Measurements from ENCODE around the gene FGD3. TPM values are rescaled to one million over a fixed set of nuclear protein-coding genes. Genes with fewer than 3 reads are reported as not detected.

The FGD3 gene
- total RNA-seq, 1 experiment from 2014 or later, result 26.6 TPM

GRCh38 chr9:93003552-93004407 lies 56.5 kb downstream of the FGD3 start:
- H3K27me3 Mint-ChIP-seq (ENCODE audit: insufficient read depth, unreplicated experiment), result no peaks in the 10 kb centered on the region
- intact Hi-C loops (cut with micrococcal nuclease; ENCODE audit: unreplicated experiment), result loop anchor here (1.0 kb wide), 1 partner anchor 46 kb away; no protein-coding TSS in a partner anchor
- H3K4me3 ChIP-seq (ENCODE audit: low read depth, low read length), result no peak overlapping the region
- H3K4me1 Mint-ChIP-seq (ENCODE audit: low read depth, unreplicated experiment), result peaks cover 7% of the 10 kb centered on the region
- no peaks in the 10 kb centered on the region for H3K27me3 ChIP-seq (replicated peaks; ENCODE audit: control insufficient read depth, insufficient read depth, low read length)
- H3K27ac Mint-ChIP-seq (ENCODE audit: unreplicated experiment), result no peak overlapping the region
- H3K4me3 Mint-ChIP-seq (ENCODE audit: unreplicated experiment), result no peak overlapping the region
- H3K36me3 ChIP-seq (ENCODE audit: control insufficient read depth, insufficient read depth, low read length), result no peaks in the 10 kb centered on the region
- H3K36me3 Mint-ChIP-seq (ENCODE audit: insufficient read depth, unreplicated experiment), result peaks cover 16% of the 10 kb centered on the region
- TF ChIP-seq CTCF (IDR thresholded peaks at IDR 0.05; ENCODE audit: insufficient read depth in 1 of 2, low read depth in 1 of 2, low read length in 1 of 2, severe bottlenecking in 1 of 2, unreplicated experiment in 1 of 2), result peak in 1 of 2 experiments; percentile 43
- H3K4me1 ChIP-seq, result no peaks in the 10 kb centered on the region
- ChIA-PET CTCF (interaction anchor here (1.0 kb wide), 1 partner anchor 53 kb away, joined by 4 read pairs; no protein-coding TSS in a partner anchor), POLR2A (no interaction called here)
- peak; percentile 47 to 49 for DNase-seq
- H3K9me3 ChIP-seq, result no peaks in the 10 kb centered on the region
- H3K9me3 Mint-ChIP-seq (ENCODE audit: unreplicated experiment), result peaks cover 8% of the 10 kb centered on the region
- BruUV-seq (replicated peaks), result no TSS peak

- peaks cover 8% of the 10 kb centered on the region for H3K9me3 Mint-ChIP-seq (ENCODE audit: unreplicated experiment)
- H3K4me1 Mint-ChIP-seq (ENCODE audit: low read depth, unreplicated experiment), result peaks cover 7% of the 10 kb centered on the region
- H3K27ac Mint-ChIP-seq (ENCODE audit: unreplicated experiment), result no peak overlapping the region
- Histone ChIP-seq H3K4me1 (no peaks in the 10 kb centered on the region), H3K27me3 (replicated peaks; ENCODE audit: control insufficient read depth, insufficient read depth, low read length) (no peaks in the 10 kb centered on the region), H3K4me3 (ENCODE audit: low read depth, low read length) (no peak overlapping the region), H3K9me3 (no peaks in the 10 kb centered on the region), H3K36me3 (ENCODE audit: control insufficient read depth, insufficient read depth, low read length) (no peaks in the 10 kb centered on the region)
- no peak overlapping the region for H3K4me3 Mint-ChIP-seq (ENCODE audit: unreplicated experiment)
- H3K27me3 Mint-ChIP-seq (ENCODE audit: insufficient read depth, unreplicated experiment), result no peaks in the 10 kb centered on the region
- peaks cover 16% of the 10 kb centered on the region for H3K36me3 Mint-ChIP-seq (ENCODE audit: insufficient read depth, unreplicated experiment)
- BruUV-seq (replicated peaks), result no TSS peak
- POLR2A ChIA-PET, result no interaction called here
- TF ChIP-seq CTCF (IDR thresholded peaks at IDR 0.05; ENCODE audit: insufficient read depth in 1 of 2, low read depth in 1 of 2, low read length in 1 of 2, severe bottlenecking in 1 of 2, unreplicated experiment in 1 of 2), result no peak
- intact Hi-C loops (cut with micrococcal nuclease; ENCODE audit: unreplicated experiment), result no loop called here
- DNase-seq, result no peak
- CTCF ChIA-PET, result no interaction called here
Measured at GRCh38 chr9:93004561-93004960, 57.2 kb downstream of the FGD3 start.

- BruUV-seq (replicated peaks), result no TSS peak
- intact Hi-C loops (cut with micrococcal nuclease; ENCODE audit: unreplicated experiment), result no loop called here
- CTCF ChIA-PET, result no interaction called here
Measured at GRCh38 chr9:93005876-93006275, 58.6 kb downstream of the FGD3 start.

More at GRCh38 chr9:93005876-93006275, 58.6 kb downstream of the FGD3 start:
- Mint-ChIP-seq H3K27me3 (ENCODE audit: insufficient read depth, unreplicated experiment) (no peaks in the 10 kb centered on the region), H3K36me3 (ENCODE audit: insufficient read depth, unreplicated experiment) (peaks cover 14% of the 10 kb centered on the region), H3K27ac (ENCODE audit: unreplicated experiment) (no peak overlapping the region), H3K4me3 (ENCODE audit: unreplicated experiment) (no peak overlapping the region), H3K9me3 (ENCODE audit: unreplicated experiment) (peaks cover 4% of the 10 kb centered on the region), H3K4me1 (ENCODE audit: low read depth, unreplicated experiment) (peaks cover 5% of the 10 kb centered on the region)
- H3K27me3 ChIP-seq (replicated peaks; ENCODE audit: control insufficient read depth, insufficient read depth, low read length), result no peaks in the 10 kb centered on the region
- no peaks in the 10 kb centered on the region for H3K4me1 ChIP-seq
- H3K36me3 ChIP-seq (ENCODE audit: control insufficient read depth, insufficient read depth, low read length), result no peaks in the 10 kb centered on the region
- POLR2A ChIA-PET, result interaction anchor here (0.7 kb wide), 1 partner anchor 32 kb away, joined by 3 read pairs; no protein-coding TSS in a partner anchor
- no peak for DNase-seq
- no peaks in the 10 kb centered on the region for H3K9me3 ChIP-seq
- TF ChIP-seq CTCF (IDR thresholded peaks at IDR 0.05; ENCODE audit: insufficient read depth in 1 of 2, low read depth in 1 of 2, low read length in 1 of 2, severe bottlenecking in 1 of 2, unreplicated experiment in 1 of 2), result no peak
- no peak overlapping the region for H3K4me3 ChIP-seq (ENCODE audit: low read depth, low read length)
